ENCODE measurements around the gene ATRX.

DNA sequence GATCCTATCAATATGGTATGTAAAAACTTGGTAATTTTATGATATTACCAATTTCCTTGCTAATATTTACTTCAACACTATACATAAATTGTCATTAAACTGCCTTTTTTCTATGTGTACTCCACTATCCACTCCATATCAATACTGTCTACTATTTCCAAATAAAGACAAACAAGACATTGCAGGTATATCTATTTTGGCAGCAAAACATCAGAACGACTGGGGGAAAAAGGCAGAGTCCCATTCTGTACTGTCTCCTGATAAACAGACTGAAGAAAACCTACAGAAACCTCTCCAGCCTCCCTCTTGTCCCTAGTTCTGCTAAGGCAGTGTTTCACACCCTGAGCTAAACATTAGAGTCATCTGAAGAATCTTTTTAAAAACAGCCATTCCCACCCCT, 96.6 kb downstream of the ATRX start:
- TF ChIP-seq CTCF (IDR thresholded peaks at IDR 0.05; ENCODE audit: borderline replicate concordance, extremely low read depth, low read length, poor library complexity, severe bottlenecking) (no peak), EZH2 (IDR thresholded peaks at IDR 0.05; ENCODE audit: borderline replicate concordance, low read depth, low read length, severe bottlenecking) (no peak)

All from DND-41 (cell line).